IMR-90 (cell line): ENCODE results near the gene CTDSP1. TPM values are rescaled to one million over a fixed set of nuclear protein-coding genes. Genes with fewer than 3 reads are reported as not detected.

Experiments used
- ATAC-seq: fragments of 200-7000 bp; cut with Tn5 transposase; 2 replicates; pipeline ENCODE4 v1.9.1; 2020; ENCODE audit warnings: low read depth, mild to moderate bottlenecking, moderate library complexity
- BruUV-seq: library from RNA; stranded (reverse); fragments of 400-500 nt; replicated peaks from 2 replicates; lab custom pipeline; 2021; lab: Mats Ljungman, UMichigan
- CTCF ChIA-PET: fragments of 300-600 bp; formaldehyde crosslinking; extraction: SDS; loops from one replicate; lab custom pipeline; 2021; ENCODE audit warnings: antibody characterized with exemption; lab: Yijun Ruan, JAX
- POLR2A ChIA-PET: fragments of 300-600 bp; sonication (Branson Sonifier 250); formaldehyde crosslinking; loops from one replicate; lab custom pipeline; 2022; ENCODE audit warnings: antibody characterized with exemption; ENCODE audit not compliant: unreplicated experiment; lab: Charles Lee
- DNase-seq: peaks from one replicate; pipeline ENCODE4 v3.0.0; 2013
- H2AFZ ChIP-seq: replicated peaks from 2 replicates; pipeline ENCODE3; 2013; ENCODE audit warnings: low read length, mild to moderate bottlenecking; ENCODE audit not compliant: poor library complexity
- H2AK5ac ChIP-seq: 2 replicates; pipeline ENCODE4 v1.6.1; 2013; ENCODE audit warnings: low read depth, low read length, inconsistent platforms
- H2AK9ac ChIP-seq: replicated peaks from 2 replicates; pipeline ENCODE3; 2013; ENCODE audit warnings: mild to moderate bottlenecking, low read depth, low read length, moderate library complexity; ENCODE audit not compliant: poor library complexity
- H2BK120ac ChIP-seq: 2 replicates; pipeline ENCODE4 v1.6.1; 2013; ENCODE audit warnings: low read depth, low read length, inconsistent platforms
- H2BK15ac ChIP-seq: 3 replicates; pipeline ENCODE4 v1.6.1; 2013; ENCODE audit warnings: low read depth, low read length, inconsistent platforms
- H2BK20ac ChIP-seq: 2 replicates; pipeline ENCODE4 v1.6.1; 2013; ENCODE audit warnings: low read depth, mild to moderate bottlenecking, inconsistent platforms, low read length, moderate library complexity
- H2BK5ac ChIP-seq: 2 replicates; pipeline ENCODE4 v1.6.1; 2013; ENCODE audit warnings: mild to moderate bottlenecking, low read depth, low read length, inconsistent platforms; ENCODE audit not compliant: poor library complexity, severe bottlenecking
- H3K14ac ChIP-seq: replicated peaks from 2 replicates; pipeline ENCODE4 v1.6.1; 2013; ENCODE audit warnings: low read depth, low read length, inconsistent platforms
- H3K18ac ChIP-seq: 2 replicates; pipeline ENCODE4 v1.6.1; 2013; ENCODE audit warnings: low read depth, low read length, control low read depth
- H3K23ac ChIP-seq: 2 replicates; pipeline ENCODE4 v1.6.1; 2013; ENCODE audit warnings: low read depth, low read length, inconsistent platforms
- H3K27ac ChIP-seq: 2 replicates; pipeline ENCODE4 v1.5.1; 2013; ENCODE audit warnings: mild to moderate bottlenecking, control low read depth, low read length; ENCODE audit not compliant: insufficient read depth
- H3K27me3 ChIP-seq: 2 replicates; pipeline ENCODE4 v1.6.1; 2013; ENCODE audit warnings: low read length; ENCODE audit not compliant: control insufficient read depth, insufficient read depth
- H3K36me3 ChIP-seq: 2 replicates; pipeline ENCODE4 v1.6.1; 2013; ENCODE audit warnings: low read length, mixed read lengths; ENCODE audit not compliant: control insufficient read depth, insufficient read depth
- H3K4ac ChIP-seq: 2 replicates; pipeline ENCODE4 v1.6.1; 2013; ENCODE audit warnings: low read depth, low read length, inconsistent platforms
- H3K4me1 ChIP-seq: 2 replicates; pipeline ENCODE4 v1.6.1; 2013; ENCODE audit warnings: low read length, mixed read lengths; ENCODE audit not compliant: control insufficient read depth, insufficient read depth
- H3K4me2 ChIP-seq: 2 replicates; pipeline ENCODE4 v1.6.1; 2013; ENCODE audit warnings: low read depth, mild to moderate bottlenecking, control low read depth, low read length, moderate library complexity
- H3K4me3 ChIP-seq: 2 replicates; pipeline ENCODE4 v1.5.1; 2013; ENCODE audit warnings: low read depth, mild to moderate bottlenecking, control low read depth, low read length, moderate library complexity; ENCODE audit not compliant: insufficient read depth
- H3K56ac ChIP-seq: 2 replicates; pipeline ENCODE4 v1.6.1; 2013; ENCODE audit warnings: low read length, inconsistent platforms; ENCODE audit not compliant: insufficient read depth; ENCODE audit errors: extremely low read depth
- H3K79me1 ChIP-seq, 2 experiments: 2 replicates each; pipeline ENCODE4 v1.6.1; 2013; ENCODE audit warnings: low read length in 2 of 2, inconsistent platforms in 1 of 2, low read depth in 1 of 2
- H3K9ac ChIP-seq: 2 replicates; pipeline ENCODE4 v1.6.1; 2013; ENCODE audit warnings: low read depth, low read length, control low read depth
- H3K9me1 ChIP-seq: 2 replicates; pipeline ENCODE4 v1.6.1; 2013; ENCODE audit warnings: low read length, inconsistent platforms; ENCODE audit not compliant: insufficient read depth
- H3K9me3 ChIP-seq: 2 replicates; pipeline ENCODE4 v1.6.1; 2013; ENCODE audit warnings: low read length; ENCODE audit not compliant: control insufficient read depth, insufficient read depth
- H4K20me1 ChIP-seq: 2 replicates; pipeline ENCODE4 v1.6.1; 2013; ENCODE audit warnings: low read length, inconsistent platforms; ENCODE audit not compliant: insufficient read depth
- H4K5ac ChIP-seq: 2 replicates; pipeline ENCODE4 v1.6.1; 2013; ENCODE audit warnings: mild to moderate bottlenecking, low read depth, low read length, control low read depth
- H4K8ac ChIP-seq, 2 experiments: 2 replicates each; pipeline ENCODE4 v1.6.1; 2013; ENCODE audit warnings: low read depth in 2 of 2, low read length in 2 of 2, control low read depth in 1 of 2, inconsistent platforms in 1 of 2
- H4K91ac ChIP-seq: 2 replicates; pipeline ENCODE4 v1.6.1; 2013; ENCODE audit warnings: low read depth, low read length, inconsistent platforms; ENCODE audit not compliant: insufficient read depth
- BHLHE40 ChIP-seq: fragments of 150-350 bp; IDR thresholded peaks from 2 replicates; pipeline ENCODE4 v1.6.1; 2016; ENCODE audit warnings: mild to moderate bottlenecking, low read depth, low read length
- CEBPB ChIP-seq: IDR thresholded peaks from 2 replicates; pipeline ENCODE4 v1.6.1; 2012; ENCODE audit warnings: low read depth, low read length, improper control_type of control experiment
- CHD1 ChIP-seq: IDR thresholded peaks from 2 replicates; pipeline ENCODE4 v1.6.1; 2012; ENCODE audit warnings: low read depth, low read length, improper control_type of control experiment
- MXI1 ChIP-seq: IDR thresholded peaks from 2 replicates; pipeline ENCODE4 v1.6.1; 2012; ENCODE audit warnings: low read depth, mild to moderate bottlenecking, low read length, moderate library complexity, borderline replicate concordance
- NFE2L2 ChIP-seq: fragments of 150-350 bp; IDR thresholded peaks from 2 replicates; pipeline ENCODE4 v1.6.1; 2016; ENCODE audit warnings: low read depth, mild to moderate bottlenecking, low read length
- POLR2A ChIP-seq: IDR thresholded peaks from 2 replicates; pipeline ENCODE4 v1.6.1; 2012; ENCODE audit warnings: mild to moderate bottlenecking, low read depth, low read length
- WGBS, 2 experiments: methylation state at CpG; one replicate each; pipeline versions ENCODE4 v1.1.5 to v1.1.7; 2013; ENCODE audit warnings: missing lambda C conversion rate in 2 of 2; ENCODE audit not compliant: insufficient read length in 1 of 2; ENCODE audit errors: extremely low coverage in 2 of 2; 5-methylcytosine and 5-hydroxymethylcytosine counted together
- dilution Hi-C: fragments of 300-500 bp; cut with HindIII; formaldehyde crosslinking; loops from one replicate; pipeline ENCODE4 v1.14.3; 2018; ENCODE audit warnings: low sequenced_read_pairs; ENCODE audit not compliant: unreplicated experiment
- in situ Hi-C: fragments of 300-500 bp; cut with MboI; formaldehyde crosslinking; loops from 3 replicates; pipeline ENCODE4 v1.14.3; 2019; ENCODE audit warnings: low sequenced_read_pairs, inconsistent platforms, mixed read lengths
- intact Hi-C: fragments of 100-400 bp; cut with micrococcal nuclease; formaldehyde crosslinking; loops from 2 replicates; pipeline ENCODE4 v1.10.0; 2022
- polyA plus RNA-seq, 3 experiments: library from polyadenylated mRNA; depleted of rRNA; stranded (reverse); fragments of >200 nt; gene quantifications; 2 replicates each; pipeline ENCODE4 v1.2.3, GENCODE V29; 2012; ENCODE audit warnings: low replicate concordance in 1 of 3
- total RNA-seq: library from RNA; depleted of rRNA; stranded (reverse); fragments of >200 nt; gene quantifications from 2 replicates; pipeline ENCODE4 v1.2.3, GENCODE V29; 2012
- TF ChIP-seq, protein P1 (sequence below): fragments of 150-350 bp; IDR thresholded peaks from 2 replicates; pipeline ENCODE4 v1.6.1; 2017; ENCODE audit warnings: mild to moderate bottlenecking, antibody characterized with exemption, low read length, low read depth
- TF ChIP-seq, protein P2 (sequence below): fragments of 150-350 bp; IDR thresholded peaks from 2 replicates; pipeline ENCODE4 v1.6.1; 2016; ENCODE audit warnings: low read depth, mild to moderate bottlenecking, low read length, moderate library complexity, borderline replicate concordance

The CTDSP1 gene
- total and polyA plus RNA-seq, 2 of the 4 experiments (the other 2 are of a cell fraction), result 19.7 to 64.3 TPM

DNA sequence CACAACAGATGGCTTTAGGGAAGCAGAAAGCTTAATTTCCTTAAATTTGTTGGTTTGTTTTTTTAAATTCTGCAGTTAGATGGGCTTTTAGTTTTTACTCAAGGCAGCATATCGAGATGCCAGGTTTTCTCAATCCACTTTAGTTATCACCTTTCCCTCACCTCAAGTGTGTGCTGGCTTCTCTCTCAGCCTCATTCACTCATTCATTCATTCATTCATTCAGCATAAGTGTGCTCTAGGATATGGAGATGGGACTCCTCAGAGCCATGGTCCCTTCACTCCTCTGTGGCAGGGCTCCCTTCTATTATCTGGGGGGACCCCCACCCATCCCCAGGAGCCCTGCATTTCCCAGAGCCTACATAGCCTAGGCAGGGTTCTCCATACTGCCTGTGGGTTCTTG, 38.3 kb downstream of the CTDSP1 start:
- TF ChIP-seq POLR2A (no peak), MXI1 (no peak), CEBPB (no peak), CHD1 (no peak), NFE2L2 (no peak), BHLHE40 (no peak)
- TF ChIP-seq, protein P1, sequence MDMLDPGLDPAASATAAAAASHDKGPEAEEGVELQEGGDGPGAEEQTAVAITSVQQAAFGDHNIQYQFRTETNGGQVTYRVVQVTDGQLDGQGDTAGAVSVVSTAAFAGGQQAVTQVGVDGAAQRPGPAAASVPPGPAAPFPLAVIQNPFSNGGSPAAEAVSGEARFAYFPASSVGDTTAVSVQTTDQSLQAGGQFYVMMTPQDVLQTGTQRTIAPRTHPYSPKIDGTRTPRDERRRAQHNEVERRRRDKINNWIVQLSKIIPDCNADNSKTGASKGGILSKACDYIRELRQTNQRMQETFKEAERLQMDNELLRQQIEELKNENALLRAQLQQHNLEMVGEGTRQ, result no peak
- TF ChIP-seq, protein P2, sequence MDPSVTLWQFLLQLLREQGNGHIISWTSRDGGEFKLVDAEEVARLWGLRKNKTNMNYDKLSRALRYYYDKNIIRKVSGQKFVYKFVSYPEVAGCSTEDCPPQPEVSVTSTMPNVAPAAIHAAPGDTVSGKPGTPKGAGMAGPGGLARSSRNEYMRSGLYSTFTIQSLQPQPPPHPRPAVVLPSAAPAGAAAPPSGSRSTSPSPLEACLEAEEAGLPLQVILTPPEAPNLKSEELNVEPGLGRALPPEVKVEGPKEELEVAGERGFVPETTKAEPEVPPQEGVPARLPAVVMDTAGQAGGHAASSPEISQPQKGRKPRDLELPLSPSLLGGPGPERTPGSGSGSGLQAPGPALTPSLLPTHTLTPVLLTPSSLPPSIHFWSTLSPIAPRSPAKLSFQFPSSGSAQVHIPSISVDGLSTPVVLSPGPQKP, result no peak
- Histone ChIP-seq H3K9me1 (no peaks in the 10 kb centered on the region), H3K36me3 (no peaks in the 10 kb centered on the region), H3K4me2 (no peak overlapping the region), H2BK120ac (no peak overlapping the region), H2AK5ac (no peak overlapping the region), H3K79me1 (no peaks in the 10 kb centered on the region), H2BK15ac (no peak overlapping the region), H3K9ac (no peak overlapping the region), H2BK5ac (no peak overlapping the region), H4K91ac (no peak overlapping the region), H3K27ac (no peak overlapping the region), H3K9me3 (no peaks in the 10 kb centered on the region), H3K18ac (no peak overlapping the region), H3K27me3 (no peaks in the 10 kb centered on the region), H4K8ac (no peak overlapping the region), H2AFZ (no peak overlapping the region), H2BK20ac (no peak overlapping the region), H3K4me1 (peaks cover 2% of the 10 kb centered on the region; the same call in 1 of the 2 replicates), H3K4ac (no peak overlapping the region), H3K23ac (no peak overlapping the region), H3K4me3 (no peak overlapping the region), H4K5ac (no peak overlapping the region), H2AK9ac (no peak overlapping the region), H4K20me1 (no peaks in the 10 kb centered on the region), H3K56ac (no peak overlapping the region), H3K14ac (no peak overlapping the region)
- DNase-seq (no peak), ATAC-seq (no peak)
- POLR2A ChIA-PET, result no interaction called here
- dilution Hi-C loops (no loop called here), intact Hi-C loops (no loop called here), in situ Hi-C loops (no loop called here)
- CTCF ChIA-PET, result no interaction called here
- no CpG with 5 or more reads among the region's 1 CpG for WGBS, 2 experiments
- no TSS peak for BruUV-seq
